GM23248 (cell line): ENCODE data around the gene TOMM22. TPM values are rescaled to one million over a fixed set of nuclear protein-coding genes. Genes with fewer than 3 reads are reported as not detected.

Experiments
- DNase-seq: peaks from one replicate; pipeline ENCODE4 v3.0.0-alpha.2; 2015
- H2AFZ ChIP-seq: fragments of 200-600 bp; sonication (generic); 2 replicates; pipeline ENCODE4 v1.6.1; 2016; ENCODE audit warnings: antibody characterized with exemption
- H3F3A ChIP-seq: fragments of 200-600 bp; sonication (generic); 2 replicates; pipeline ENCODE4 v1.6.1; 2016; ENCODE audit warnings: mild to moderate bottlenecking, antibody characterized with exemption, mixed run types; ENCODE audit not compliant: insufficient read depth
- H3K27ac ChIP-seq: fragments of 200-600 bp; sonication (generic); 2 replicates; pipeline ENCODE4 v1.5.1; 2016; ENCODE audit warnings: mild to moderate bottlenecking
- H3K27me3 ChIP-seq: fragments of 200-600 bp; sonication (generic); replicated peaks from 2 replicates; pipeline ENCODE4 v1.6.1; 2016; ENCODE audit warnings: mild to moderate bottlenecking; ENCODE audit not compliant: insufficient read depth
- H3K36me3 ChIP-seq: fragments of 200-600 bp; sonication (generic); 2 replicates; pipeline ENCODE4 v1.6.1; 2016; ENCODE audit warnings: low read depth, mild to moderate bottlenecking
- H3K4me1 ChIP-seq: fragments of 200-600 bp; sonication (generic); 2 replicates; pipeline ENCODE4 v1.6.1; 2016; ENCODE audit warnings: mild to moderate bottlenecking; ENCODE audit not compliant: insufficient read depth
- H3K4me2 ChIP-seq: fragments of 200-600 bp; sonication (generic); one replicate; pipeline ENCODE4 v1.6.1; 2016; ENCODE audit warnings: mild to moderate bottlenecking; ENCODE audit not compliant: unreplicated experiment
- H3K4me3 ChIP-seq: fragments of 200-600 bp; sonication (generic); 2 replicates; pipeline ENCODE4 v1.5.1; 2016; ENCODE audit warnings: mild to moderate bottlenecking
- H3K79me2 ChIP-seq: fragments of 200-600 bp; sonication (generic); 2 replicates; pipeline ENCODE4 v1.6.1; 2016; ENCODE audit warnings: mild to moderate bottlenecking; ENCODE audit not compliant: insufficient read depth
- H3K9ac ChIP-seq: fragments of 200-600 bp; sonication (generic); 2 replicates; pipeline ENCODE4 v1.6.1; 2016; ENCODE audit warnings: mild to moderate bottlenecking
- H3K9me2 ChIP-seq: fragments of 200-600 bp; sonication (generic); 2 replicates; pipeline ENCODE4 v1.6.1; 2016; ENCODE audit warnings: mixed run types, mild to moderate bottlenecking, moderate library complexity; ENCODE audit not compliant: insufficient read depth
- H3K9me3 ChIP-seq: fragments of 200-600 bp; sonication (generic); one replicate; pipeline ENCODE4 v1.6.1; 2017; ENCODE audit warnings: low read depth
- H4K20me1 ChIP-seq: fragments of 200-600 bp; sonication (generic); 2 replicates; pipeline ENCODE4 v1.6.0; 2016; ENCODE audit not compliant: insufficient read depth
- EZH2 ChIP-seq: fragments of 200-600 bp; sonication (generic); IDR thresholded peaks from 2 replicates; pipeline ENCODE4 v1.6.1; 2018; ENCODE audit warnings: antibody characterized with exemption, mild to moderate bottlenecking; ENCODE audit not compliant: insufficient read depth, poor library complexity, severe bottlenecking
- EZH2phosphoT487 ChIP-seq: fragments of 200-600 bp; sonication (generic); IDR thresholded peaks from 2 replicates; pipeline ENCODE4 v1.6.1; 2018; ENCODE audit warnings: antibody characterized with exemption, moderate library complexity, mild to moderate bottlenecking, low read depth; ENCODE audit not compliant: insufficient read depth
- WGBS, 2 experiments: methylation state at CpG; one replicate each; pipeline ENCODE4 v1.1.6; 2015 to 2017; ENCODE audit warnings: low lambda C conversion rate in 2 of 2, low coverage in 1 of 2; ENCODE audit errors: missing lambda C conversion rate in 2 of 2; 5-methylcytosine and 5-hydroxymethylcytosine counted together
- in situ Hi-C: fragments of 300-500 bp; cut with MboI; formaldehyde crosslinking; loops from 2 replicates; pipeline ENCODE4 v1.15.0; 2020
- polyA plus RNA-seq: library from polyadenylated mRNA; unstranded; fragments of >200 nt; fragmentation: Nextera tagmentation; extraction: Ambion mirVana; gene quantifications from 2 replicates; pipeline ENCODE4 v1.2.1, GENCODE V29; 2016
- total RNA-seq: library from RNA; depleted of rRNA; stranded (reverse); fragments of >200 nt; shearing (Covaris generic); gene quantifications from 2 replicates; pipeline ENCODE4 v1.2.3, GENCODE V29; 2014

TOMM22 gene
- total and polyA plus RNA-seq, 2 experiments from 2014 or later = 48.9 to 92.0 TPM

GRCh38 chr22:38728871-38729796 lies 47.4 kb downstream of the TOMM22 start:
- H3F3A ChIP-seq = peaks cover 9% of the 10 kb centered on the region; the same call in 1 of the 2 replicates
- no peak overlapping the region for H3K27ac ChIP-seq
- H3K36me3 ChIP-seq = peaks cover 16% of the 10 kb centered on the region; the same call in 1 of the 2 replicates
- no peaks in the 10 kb centered on the region for H3K27me3 ChIP-seq
- no peaks in the 10 kb centered on the region for H3K4me1 ChIP-seq
- 96 to 97% methylated on average over 18 of the region's 18 CpGs for WGBS, 2 experiments
- no peak for DNase-seq
- in situ Hi-C loops = no loop called here
- H3K4me2 ChIP-seq = no peak overlapping the region
- H3K79me2 ChIP-seq = no peaks in the 10 kb centered on the region
- H2AFZ ChIP-seq = no peak overlapping the region
- TF ChIP-seq EZH2 = no peak
- no peak for TF ChIP-seq EZH2phosphoT487
- H4K20me1 ChIP-seq = no peaks in the 10 kb centered on the region
- no peaks in the 10 kb centered on the region for H3K9me2 ChIP-seq
- no peak overlapping the region for H3K9ac ChIP-seq
- H3K4me3 ChIP-seq = no peak overlapping the region
- no peaks in the 10 kb centered on the region for H3K9me3 ChIP-seq

DNA sequence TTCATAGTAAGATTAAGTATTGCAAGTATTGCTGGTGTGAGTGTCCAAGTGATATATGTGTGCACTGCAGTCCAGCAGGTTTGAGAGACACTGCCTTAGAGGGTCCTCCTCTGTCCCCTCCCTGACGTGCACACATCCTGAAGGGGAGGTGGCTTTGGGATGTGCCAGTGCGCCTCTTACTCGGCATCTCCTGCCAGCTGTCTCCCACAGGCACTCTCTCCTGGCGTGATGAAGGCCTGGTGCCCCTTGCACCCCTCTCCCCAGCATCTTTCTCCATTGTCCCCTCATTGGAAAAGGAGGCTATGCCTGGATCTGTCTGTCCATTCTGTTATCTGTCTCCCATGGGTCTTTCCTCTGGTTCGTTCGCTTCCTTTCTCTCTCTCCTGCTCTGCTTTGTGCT lies 48.2 kb downstream of the TOMM22 start:
- H2AFZ ChIP-seq = no peak overlapping the region
- H3K4me2 ChIP-seq = no peak overlapping the region
- H3K4me1 ChIP-seq = no peaks in the 10 kb centered on the region
- no peaks in the 10 kb centered on the region for H3K27me3 ChIP-seq
- no peaks in the 10 kb centered on the region for H3K9me2 ChIP-seq
- in situ Hi-C loops = no loop called here
- 87% methylated on average over 6 of the region's 6 CpGs for WGBS, 2 experiments
- no peak overlapping the region for H3K27ac ChIP-seq
- DNase-seq = no peak
- no peaks in the 10 kb centered on the region for H3K9me3 ChIP-seq
- no peaks in the 10 kb centered on the region for H4K20me1 ChIP-seq
- peaks cover 17% of the 10 kb centered on the region; the same call in 1 of the 2 replicates for H3K36me3 ChIP-seq
- peaks cover 13% of the 10 kb centered on the region; the same call in 1 of the 2 replicates for H3F3A ChIP-seq
- no peak overlapping the region for H3K9ac ChIP-seq
- TF ChIP-seq EZH2 (no peak), EZH2phosphoT487 (no peak)
- no peaks in the 10 kb centered on the region for H3K79me2 ChIP-seq
- H3K4me3 ChIP-seq = no peak overlapping the region

- in situ Hi-C loops = no loop called here
- 92 to 96% methylated on average over 12 to 13 of the region's 13 CpGs for WGBS, 2 experiments
- H3K36me3 ChIP-seq = peaks cover 17% of the 10 kb centered on the region; the same call in 1 of the 2 replicates
Measured at GRCh38 chr22:38730411-38730871, 48.7 kb downstream of the TOMM22 start.

GRCh38 chr22:38731703-38732161 lies 50.0 kb downstream of the TOMM22 start:
- Histone ChIP-seq H3K9me2 (no peaks in the 10 kb centered on the region), H4K20me1 (no peaks in the 10 kb centered on the region), H3K4me3 (no peak overlapping the region), H3K4me1 (no peaks in the 10 kb centered on the region), H3K4me2 (no peak overlapping the region), H2AFZ (no peak overlapping the region), H3K27ac (no peak overlapping the region), H3F3A (peaks cover 13% of the 10 kb centered on the region; the same call in 1 of the 2 replicates), H3K79me2 (no peaks in the 10 kb centered on the region), H3K36me3 (peaks cover 12% of the 10 kb centered on the region; the same call in 1 of the 2 replicates), H3K27me3 (no peaks in the 10 kb centered on the region), H3K9me3 (no peaks in the 10 kb centered on the region), H3K9ac (no peak overlapping the region)
- DNase-seq = no peak
- TF ChIP-seq EZH2 (no peak), EZH2phosphoT487 (no peak)
- in situ Hi-C loops = no loop called here
- 72 to 73% methylated on average over 6 of the region's 6 CpGs for WGBS, 2 experiments

More at GRCh38 chr22:38730411-38730871, 48.7 kb downstream of the TOMM22 start:
- Histone ChIP-seq H3K9me3 (no peaks in the 10 kb centered on the region), H3K27me3 (no peaks in the 10 kb centered on the region), H3K4me1 (no peaks in the 10 kb centered on the region), H4K20me1 (no peaks in the 10 kb centered on the region), H3K9ac (no peak overlapping the region), H3K4me3 (no peak overlapping the region), H3F3A (peaks cover 13% of the 10 kb centered on the region; the same call in 1 of the 2 replicates), H3K4me2 (no peak overlapping the region), H3K9me2 (no peaks in the 10 kb centered on the region), H3K27ac (no peak overlapping the region), H3K79me2 (no peaks in the 10 kb centered on the region), H2AFZ (no peak overlapping the region)
- no peak for DNase-seq
- no peak for TF ChIP-seq EZH2phosphoT487
- no peak for TF ChIP-seq EZH2
